NCI-H146 (cell line): Measurements from ENCODE around the gene UTS2R.

Source experiments
- DNase-seq: peaks from one replicate; lab custom pipeline; 2025; lab: John Stamatoyannopoulos, UW

Gene UTS2R

GRCh38 chr17:82389379-82389778, 17.8 kb downstream of the UTS2R start:
- no peak for DNase-seq

GRCh38 chr17:82390015-82390859, 18.7 kb downstream of the UTS2R start:
- DNase-seq, result no peak

DNA sequence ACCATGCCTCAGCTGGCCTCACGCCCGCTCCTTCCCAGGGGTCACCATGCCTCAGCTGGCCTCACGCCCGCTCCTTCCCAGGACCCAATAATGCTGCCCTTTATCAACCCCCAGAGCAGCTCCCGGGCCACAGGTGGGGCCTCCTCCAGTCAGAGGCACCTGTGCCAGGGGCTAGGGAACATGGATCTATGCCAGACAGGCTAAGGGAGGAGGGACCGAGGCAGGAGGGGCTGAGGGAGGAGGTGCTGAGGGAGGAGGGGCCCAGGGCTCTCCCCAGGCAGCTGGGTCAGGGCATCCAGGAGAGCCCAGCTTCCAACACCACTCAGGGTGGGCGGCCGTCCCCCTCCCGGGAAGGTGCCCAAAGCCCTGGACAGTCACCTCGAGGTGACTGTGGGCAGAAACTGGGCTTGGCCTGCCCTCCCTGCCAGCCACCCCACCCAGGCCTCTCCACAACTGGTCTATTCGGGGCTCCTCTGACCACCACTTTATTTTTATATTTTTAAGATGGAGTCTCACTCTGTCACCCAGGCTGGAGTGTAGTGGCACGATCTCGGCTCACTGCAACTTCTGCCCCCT, 19.4 kb downstream of the UTS2R start:
- no peak for DNase-seq

- no peak for DNase-seq
Observed at GRCh38 chr17:82391496-82392066, 20.0 kb downstream of the UTS2R start.

DNA sequence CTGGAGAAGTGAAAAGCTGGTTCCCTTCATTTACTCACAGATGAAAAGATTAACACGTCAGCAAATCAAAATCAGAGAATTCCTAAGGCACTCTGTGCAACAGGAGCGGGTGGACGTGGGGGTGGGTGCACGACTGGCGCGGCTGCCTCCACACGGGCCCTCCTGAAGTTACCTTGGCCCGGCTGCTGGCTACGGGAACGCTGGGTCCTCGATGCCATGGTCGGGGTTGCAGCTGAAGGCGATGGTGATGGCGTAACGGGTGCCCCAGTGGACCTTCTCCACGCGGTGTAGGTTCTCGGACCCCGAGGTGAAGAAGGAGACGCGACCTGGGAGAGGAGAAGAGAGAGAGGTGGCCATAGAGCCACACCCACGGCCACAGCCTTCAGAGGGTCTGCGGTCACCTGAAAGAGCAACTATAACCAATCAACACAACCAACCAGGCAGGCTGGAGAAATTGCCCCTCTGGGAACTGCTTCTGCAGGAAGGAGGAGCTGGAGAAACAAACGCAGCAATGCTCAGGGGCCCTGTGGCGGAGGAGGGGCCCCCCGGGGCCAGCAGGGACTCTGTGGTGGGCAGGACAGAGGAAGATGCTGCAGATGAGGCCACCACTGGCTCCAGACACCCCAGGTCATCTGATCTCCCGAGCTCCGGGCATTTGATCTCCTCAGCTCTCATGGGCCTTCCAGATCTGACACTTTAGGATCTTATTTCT, 20.8 kb downstream of the UTS2R start:
- no peak for DNase-seq

GRCh38 chr17:82392941-82393340, 21.4 kb downstream of the UTS2R start:
- no peak for DNase-seq

DNA sequence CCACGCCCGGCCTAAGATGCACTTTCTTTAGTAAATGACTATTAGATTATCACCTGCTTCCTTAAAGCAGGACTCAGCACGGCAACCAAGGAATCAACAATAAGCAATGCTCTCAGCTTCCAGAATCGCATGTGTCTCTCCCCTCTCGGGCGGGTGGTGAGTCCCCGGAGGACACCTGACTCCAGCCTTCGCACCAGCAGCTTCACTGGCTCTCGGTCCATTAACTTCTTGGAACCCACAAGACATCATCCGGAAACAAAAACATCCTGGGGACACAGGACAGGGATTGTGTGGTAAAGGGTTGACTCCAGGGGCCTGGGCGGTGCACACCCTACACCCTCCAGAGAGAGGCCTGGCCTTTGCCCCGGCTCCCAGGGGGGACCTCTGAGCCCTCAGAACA, 22.7 kb downstream of the UTS2R start:
- no peak for DNase-seq

- DNase-seq, result no peak
Observed at GRCh38 chr17:82396601-82397435, 25.3 kb downstream of the UTS2R start.

DNA sequence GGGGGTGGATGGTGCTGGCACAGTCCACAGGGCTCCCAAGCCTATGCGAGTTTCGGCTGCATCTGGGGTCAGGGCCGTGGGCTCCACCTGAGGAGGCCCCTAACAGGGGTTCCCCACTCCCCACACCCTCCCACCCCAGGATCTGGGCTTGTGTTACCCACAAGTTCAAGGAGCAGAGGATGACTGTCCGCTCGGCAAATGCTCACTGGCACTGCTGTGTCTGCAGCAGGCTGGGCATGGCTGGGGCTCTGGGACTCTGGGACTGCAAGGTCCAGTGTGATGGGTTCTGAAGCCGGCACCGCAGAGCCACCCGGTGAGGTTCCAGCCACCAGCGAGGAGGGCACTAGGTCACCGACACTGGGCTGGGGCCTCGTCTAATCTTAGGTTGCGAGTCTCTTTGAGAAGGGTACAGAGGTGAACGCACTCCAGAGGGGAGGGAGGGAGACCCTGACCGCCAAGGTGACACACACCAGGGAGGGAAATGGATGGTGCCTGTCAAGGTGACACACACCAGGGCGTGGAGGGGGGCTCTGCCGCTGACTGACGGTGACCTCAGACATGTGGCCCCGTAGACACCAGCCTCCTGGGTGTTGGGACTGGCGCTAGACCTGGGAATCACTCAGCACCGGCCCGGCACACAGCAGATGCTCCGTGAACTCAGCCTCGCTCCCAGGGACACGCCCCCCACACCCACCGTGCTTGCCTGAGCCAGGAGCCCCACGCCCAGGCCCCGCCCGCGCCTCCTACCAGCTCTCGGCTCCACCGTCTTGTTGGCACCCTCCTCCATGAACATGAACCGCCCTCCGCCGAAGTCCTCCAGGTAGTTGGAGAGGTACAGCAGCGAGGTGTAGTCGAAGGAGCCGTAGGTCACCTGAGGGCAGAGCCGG, 26.1 kb downstream of the UTS2R start:
- DNase-seq, result no peak

GRCh38 chr17:82399041-82399441, 27.5 kb downstream of the UTS2R start:
- DNase-seq, result no peak

DNA sequence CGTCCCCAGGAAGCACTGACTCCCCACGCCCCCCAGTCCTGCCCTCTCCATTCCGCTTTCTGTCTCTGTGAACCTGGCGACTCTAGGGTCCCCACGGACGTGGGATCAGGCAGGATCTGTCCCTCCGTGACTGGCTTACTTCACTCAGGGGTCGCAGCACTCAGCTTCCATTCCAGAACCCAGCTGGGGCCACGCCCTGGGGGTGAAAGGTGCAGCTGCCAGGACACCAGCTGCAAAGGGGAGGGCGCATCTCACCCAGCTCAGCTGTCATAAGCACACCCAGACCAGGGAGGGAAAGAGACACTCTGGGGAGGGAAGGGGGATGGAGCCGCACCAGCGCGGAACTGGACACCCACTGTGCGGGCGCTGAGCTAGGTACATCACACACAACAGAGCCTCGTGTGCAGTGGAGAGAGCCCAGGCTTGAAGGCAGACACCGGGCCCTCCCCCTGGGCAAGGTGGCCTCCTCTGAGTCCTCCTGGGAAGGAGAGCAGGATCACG, 28.1 kb downstream of the UTS2R start:
- peak; percentile 50 for DNase-seq

DNA sequence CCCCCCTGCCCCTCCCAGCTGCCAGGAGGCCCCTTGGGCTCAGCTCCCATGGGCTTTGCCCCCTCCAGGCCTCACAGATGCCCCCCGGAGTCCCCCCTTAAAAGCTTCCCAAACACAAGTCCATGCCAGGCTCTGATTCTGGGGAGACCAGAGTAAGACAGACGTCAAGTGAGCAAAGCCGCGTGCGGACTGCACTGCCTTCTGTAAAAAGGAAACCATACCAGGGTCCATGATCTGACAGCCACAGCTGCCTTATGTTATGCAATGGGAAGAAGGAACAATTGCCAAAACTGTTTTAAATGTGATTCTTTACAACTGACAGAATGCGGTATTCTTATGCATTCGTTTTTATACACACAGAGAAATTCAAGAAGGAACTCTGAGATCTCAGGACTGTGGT, 28.6 kb downstream of the UTS2R start:
- no peak for DNase-seq

DNA sequence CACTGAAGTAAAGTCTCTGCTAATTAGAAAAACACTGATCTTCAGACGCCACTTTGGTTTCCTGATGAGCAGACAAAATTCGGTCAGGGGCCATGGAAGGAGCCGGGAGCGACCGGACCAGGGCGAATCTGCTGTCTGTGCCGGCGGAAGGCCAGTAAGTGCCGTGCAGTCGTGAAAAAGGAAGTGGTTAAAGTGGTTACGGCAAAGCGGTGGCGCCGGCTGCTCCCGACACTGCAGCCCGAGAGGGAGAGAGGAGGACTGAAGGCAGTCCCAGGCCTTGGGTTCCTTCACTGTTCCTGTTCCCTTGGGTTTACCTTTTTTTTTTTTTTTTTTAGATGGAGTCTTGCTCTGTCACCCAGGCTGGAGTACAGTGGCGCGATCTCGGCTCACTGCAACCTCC, 29.3 kb downstream of the UTS2R start:
- no peak for DNase-seq

- no peak for DNase-seq
Observed at GRCh38 chr17:82402865-82403264, 31.3 kb downstream of the UTS2R start.

DNA sequence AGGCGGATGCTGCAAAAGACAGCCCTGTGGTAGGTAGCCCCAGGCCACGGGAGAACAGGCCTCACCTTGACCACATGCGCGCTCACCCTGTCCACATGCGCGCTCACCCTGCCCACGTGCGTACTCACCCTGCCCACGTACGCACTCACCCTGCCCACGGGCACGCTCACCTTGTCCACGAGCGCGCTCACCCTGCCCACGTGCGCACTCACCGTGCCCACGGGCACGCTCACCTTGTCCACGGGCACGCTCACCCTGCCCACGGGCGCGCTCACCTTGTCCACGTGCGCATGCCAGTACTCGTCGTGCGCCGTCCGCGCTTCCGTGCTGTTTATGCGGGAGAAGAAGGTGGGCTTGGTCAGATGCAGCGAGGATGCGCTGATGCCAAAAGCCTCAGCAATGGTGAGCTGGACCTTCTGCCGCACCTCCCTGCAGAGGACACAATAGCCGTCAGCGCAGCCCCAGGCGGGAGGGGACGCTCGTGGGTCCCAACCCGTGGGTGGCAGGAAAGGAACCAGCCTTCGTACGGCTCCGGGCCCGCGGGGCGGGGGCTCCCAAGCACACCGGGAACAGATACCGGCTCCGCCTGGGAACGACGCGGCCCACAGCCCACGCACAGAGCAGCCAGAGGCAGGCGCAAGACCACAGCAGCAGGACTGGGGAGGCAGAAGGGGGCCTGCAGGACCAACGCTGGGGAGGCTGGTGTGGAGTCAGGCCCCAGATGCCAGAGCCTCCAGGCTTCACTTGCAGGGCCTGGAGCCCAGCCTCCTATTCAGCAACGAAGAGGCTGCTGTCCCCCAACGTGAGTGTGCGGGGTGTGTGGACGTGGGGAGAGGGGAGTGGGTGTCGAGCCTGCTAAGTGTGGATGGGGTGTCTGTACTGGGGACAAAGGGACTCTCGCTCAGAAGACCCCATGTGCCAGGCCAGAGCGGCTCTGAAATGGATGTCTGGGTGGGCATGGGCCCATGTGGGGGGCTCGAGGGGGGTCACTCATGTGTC, 32.4 kb downstream of the UTS2R start:
- no peak for DNase-seq

- no peak for DNase-seq
Observed at GRCh38 chr17:82405051-82405450, 33.5 kb downstream of the UTS2R start.

- no peak for DNase-seq
Observed at GRCh38 chr17:82406131-82406671, 34.6 kb downstream of the UTS2R start.

DNA sequence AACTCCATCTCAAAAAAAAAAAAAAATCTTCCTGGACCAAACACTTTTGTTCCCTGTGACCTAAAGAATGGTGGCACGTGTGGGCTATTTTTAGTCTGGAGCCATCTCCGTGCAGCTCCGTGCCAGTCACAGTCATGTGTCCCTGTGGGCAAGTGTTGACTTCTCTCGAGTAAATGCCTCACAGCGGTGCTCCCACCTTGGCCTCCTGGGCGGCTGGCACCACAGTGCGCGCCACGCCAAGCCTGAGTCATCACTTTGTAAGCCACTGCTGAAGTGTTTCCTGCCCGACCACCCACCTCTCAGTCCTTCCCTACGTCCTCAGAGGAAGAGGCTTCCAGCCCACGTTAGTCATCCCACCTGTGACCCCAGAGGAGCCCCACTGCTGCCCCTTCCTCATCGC, 35.7 kb downstream of the UTS2R start:
- no peak for DNase-seq

- no peak for DNase-seq
Observed at GRCh38 chr17:82408288-82408937, 36.8 kb downstream of the UTS2R start.
